Upper lobe of right lung (tissue), 1 donor: ENCODE data around the gene CENPT. TPM values are rescaled to one million over a fixed set of nuclear protein-coding genes. Genes with fewer than 3 reads are reported as not detected.
A peak's percentile ranks its signal among the peaks of the same experiment; 100 is the strongest.

Experiments
- ATAC-seq: fragments of 200-7000 bp; cut with Tn5 transposase; one replicate; pipeline ENCODE4 v1.9.1; 2020; ENCODE audit warnings: mild to moderate bottlenecking, moderate library complexity
- DNase-seq: peaks from one replicate; pipeline ENCODE4 v3.0.0-alpha.2; 2020
- H3K27ac ChIP-seq: fragments of 200-600 bp; one replicate; pipeline ENCODE4 v1.8.0; 2022
- H3K27me3 ChIP-seq: fragments of 200-600 bp; one replicate; pipeline ENCODE4 v1.8.0; 2022; ENCODE audit warnings: mild to moderate bottlenecking
- H3K36me3 ChIP-seq: fragments of 200-600 bp; one replicate; pipeline ENCODE4 v1.8.0; 2022
- H3K4me1 ChIP-seq: fragments of 200-600 bp; one replicate; pipeline ENCODE4 v1.8.0; 2022
- H3K4me3 ChIP-seq: fragments of 200-600 bp; one replicate; pipeline ENCODE4 v1.8.0; 2022; ENCODE audit warnings: mild to moderate bottlenecking
- H3K9me3 ChIP-seq: fragments of 200-600 bp; one replicate; pipeline ENCODE4 v1.8.0; 2022
- intact Hi-C: fragments of 100-400 bp; cut with DNase I; formaldehyde crosslinking; loops from one replicate; pipeline ENCODE4 v1.11.0; 2022
- total RNA-seq: library from RNA; stranded (reverse); fragmentation: NEBNext Ultra II Directional; extraction: Animal tissue kit (Norgen Biotek cat#: 25700); gene quantifications from one replicate; pipeline ENCODE4 v1.2.1, GENCODE V29; 2021
- TF ChIP-seq, protein P1 (sequence below): fragments of 200-600 bp; IDR thresholded peaks from one replicate; pipeline ENCODE4 v1.8.0; 2022; ENCODE audit warnings: antibody characterized with exemption
- donor health status: DM: no; HTN: yes; CAD: no; lungs with severe emphysema.

Gene CENPT
- total RNA-seq, 1 donor from 2014 or later: 30.0 TPM

- Histone ChIP-seq H3K27me3 (no peaks in the 10 kb centered on the region), H3K4me1 (peaks cover 4% of the 10 kb centered on the region), H3K4me3 (no peak overlapping the region), H3K9me3 (no peaks in the 10 kb centered on the region), H3K36me3 (peaks cover 54% of the 10 kb centered on the region), H3K27ac (no peak overlapping the region)
- peak; percentile 75 for ATAC-seq
- TF ChIP-seq, protein P1, sequence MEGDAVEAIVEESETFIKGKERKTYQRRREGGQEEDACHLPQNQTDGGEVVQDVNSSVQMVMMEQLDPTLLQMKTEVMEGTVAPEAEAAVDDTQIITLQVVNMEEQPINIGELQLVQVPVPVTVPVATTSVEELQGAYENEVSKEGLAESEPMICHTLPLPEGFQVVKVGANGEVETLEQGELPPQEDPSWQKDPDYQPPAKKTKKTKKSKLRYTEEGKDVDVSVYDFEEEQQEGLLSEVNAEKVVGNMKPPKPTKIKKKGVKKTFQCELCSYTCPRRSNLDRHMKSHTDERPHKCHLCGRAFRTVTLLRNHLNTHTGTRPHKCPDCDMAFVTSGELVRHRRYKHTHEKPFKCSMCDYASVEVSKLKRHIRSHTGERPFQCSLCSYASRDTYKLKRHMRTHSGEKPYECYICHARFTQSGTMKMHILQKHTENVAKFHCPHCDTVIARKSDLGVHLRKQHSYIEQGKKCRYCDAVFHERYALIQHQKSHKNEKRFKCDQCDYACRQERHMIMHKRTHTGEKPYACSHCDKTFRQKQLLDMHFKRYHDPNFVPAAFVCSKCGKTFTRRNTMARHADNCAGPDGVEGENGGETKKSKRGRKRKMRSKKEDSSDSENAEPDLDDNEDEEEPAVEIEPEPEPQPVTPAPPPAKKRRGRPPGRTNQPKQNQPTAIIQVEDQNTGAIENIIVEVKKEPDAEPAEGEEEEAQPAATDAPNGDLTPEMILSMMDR: peak; percentile 91
- peak; percentile 87 for DNase-seq
- intact Hi-C loops: loop anchor here (10.0 kb wide), 1 partner anchor 161 kb away; no protein-coding TSS in a partner anchor
These were observed 36.4 kb upstream of the CENPT start for GRCh38 chr16:67883872-67884261.

GRCh38 chr16:67883146-67883871 is 35.8 kb upstream of the CENPT start:
- H3K4me3 ChIP-seq: no peak overlapping the region
- intact Hi-C loops: loop anchor here (10.0 kb wide), 1 partner anchor 161 kb away; no protein-coding TSS in a partner anchor
- peaks cover 4% of the 10 kb centered on the region for H3K4me1 ChIP-seq
- H3K27ac ChIP-seq: no peak overlapping the region
- H3K27me3 ChIP-seq: no peaks in the 10 kb centered on the region
- TF ChIP-seq, protein P1: no peak
- DNase-seq (no peak), ATAC-seq (no peak)
- no peaks in the 10 kb centered on the region for H3K9me3 ChIP-seq
- H3K36me3 ChIP-seq: peaks cover 60% of the 10 kb centered on the region

GRCh38 chr16:67882374-67883145 is 35.1 kb upstream of the CENPT start:
- no peak for ATAC-seq
- intact Hi-C loops: loop anchor here (10.0 kb wide), 1 partner anchor 162 kb away; no protein-coding TSS in a partner anchor
- H3K4me1 ChIP-seq: peaks cover 4% of the 10 kb centered on the region
- H3K9me3 ChIP-seq: no peaks in the 10 kb centered on the region
- peaks cover 67% of the 10 kb centered on the region for H3K36me3 ChIP-seq
- TF ChIP-seq, protein P1: no peak
- H3K27me3 ChIP-seq: no peaks in the 10 kb centered on the region
- no peak overlapping the region for H3K27ac ChIP-seq
- DNase-seq: no peak
- no peak overlapping the region for H3K4me3 ChIP-seq

DNA sequence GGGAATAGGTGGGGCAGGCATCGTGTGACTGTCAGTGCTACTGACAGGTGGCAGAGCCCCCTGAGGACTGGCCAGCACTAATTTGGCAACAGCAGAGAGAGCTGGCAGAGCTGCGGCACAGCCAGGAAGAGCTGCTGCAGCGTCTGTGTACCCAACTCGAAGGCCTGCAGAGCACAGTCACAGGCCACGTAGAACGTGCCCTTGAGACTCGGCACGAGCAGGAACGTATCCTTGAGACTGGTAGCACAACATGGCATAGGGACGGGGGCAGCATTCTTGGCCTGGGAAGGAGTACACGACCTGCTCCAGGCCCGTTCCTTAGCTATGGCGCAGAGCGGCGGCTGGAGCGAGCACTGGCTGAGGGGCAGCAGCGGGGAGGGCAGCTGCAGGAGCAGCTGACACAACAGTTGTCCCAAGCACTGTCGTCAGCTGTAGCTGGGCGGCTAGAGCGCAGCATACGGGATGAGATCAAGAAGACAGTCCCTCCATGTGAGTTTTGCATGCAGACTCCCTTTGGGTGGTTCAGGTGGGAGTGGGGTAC is 34.2 kb upstream of the CENPT start:
- no peaks in the 10 kb centered on the region for H3K27me3 ChIP-seq
- H3K9me3 ChIP-seq: no peaks in the 10 kb centered on the region
- DNase-seq (no peak), ATAC-seq (no peak)
- H3K4me3 ChIP-seq: no peak overlapping the region
- H3K27ac ChIP-seq: no peak overlapping the region
- peaks cover 76% of the 10 kb centered on the region for H3K36me3 ChIP-seq
- H3K4me1 ChIP-seq: peaks cover 4% of the 10 kb centered on the region
- intact Hi-C loops: loop anchor here (10.0 kb wide), 1 partner anchor 163 kb away; no protein-coding TSS in a partner anchor
- TF ChIP-seq, protein P1: no peak

GRCh38 chr16:67880584-67880983 is 33.1 kb upstream of the CENPT start:
- Histone ChIP-seq H3K9me3 (no peaks in the 10 kb centered on the region), H3K36me3 (peaks cover 75% of the 10 kb centered on the region), H3K4me1 (peaks cover 4% of the 10 kb centered on the region), H3K27ac (no peak overlapping the region), H3K4me3 (no peak overlapping the region), H3K27me3 (no peaks in the 10 kb centered on the region)
- intact Hi-C loops: loop anchor here (10.0 kb wide), 1 partner anchor 164 kb away; no protein-coding TSS in a partner anchor
- DNase-seq (no peak), ATAC-seq (no peak)
- TF ChIP-seq, protein P1: no peak
